H9 (cell line): ENCODE results near the gene CD47. TPM values are rescaled to one million over a fixed set of nuclear protein-coding genes. Genes with fewer than 3 reads are reported as not detected.

Experiments used
- DNase-seq: peaks from one replicate; pipeline ENCODE4 v3.0.0-alpha.2; 2017
- H2AFZ ChIP-seq: one replicate; pipeline ENCODE4 v1.6.1; 2013; ENCODE audit warnings: mild to moderate bottlenecking, low read length, control low read depth, moderate library complexity
- H2AK5ac ChIP-seq: 2 replicates; pipeline ENCODE4 v1.6.1; 2013; ENCODE audit warnings: low read length, control low read depth, mixed read lengths; ENCODE audit not compliant: insufficient read length
- H2BK120ac ChIP-seq: one replicate; pipeline ENCODE4 v1.6.1; 2013; ENCODE audit warnings: low read depth, mild to moderate bottlenecking, low read length, control low read depth, inconsistent platforms; ENCODE audit not compliant: poor library complexity, severe bottlenecking
- H2BK12ac ChIP-seq: 2 replicates; pipeline ENCODE4 v1.6.1; 2013; ENCODE audit warnings: low read length, control low read depth, mixed read lengths, low read depth; ENCODE audit not compliant: insufficient read length
- H2BK15ac ChIP-seq: 2 replicates; pipeline ENCODE4 v1.6.1; 2013; ENCODE audit warnings: low read depth, low read length, control low read depth
- H2BK20ac ChIP-seq: one replicate; pipeline ENCODE4 v1.6.1; 2013; ENCODE audit warnings: low read depth, mild to moderate bottlenecking, low read length, control low read depth, inconsistent platforms; ENCODE audit not compliant: poor library complexity, severe bottlenecking
- H2BK5ac ChIP-seq: 2 replicates; pipeline ENCODE4 v1.6.1; 2013; ENCODE audit warnings: low read length, control low read depth, mixed read lengths; ENCODE audit not compliant: insufficient read length
- H3K14ac ChIP-seq: 2 replicates; pipeline ENCODE4 v1.6.1; 2013; ENCODE audit warnings: low read length, control low read depth; ENCODE audit not compliant: insufficient read depth
- H3K18ac ChIP-seq: 2 replicates; pipeline ENCODE4 v1.6.1; 2013; ENCODE audit warnings: low read depth, mild to moderate bottlenecking, mixed read lengths, low read length, control low read depth; ENCODE audit not compliant: insufficient read length
- H3K23ac ChIP-seq: 2 replicates; pipeline ENCODE4 v1.6.1; 2013; ENCODE audit warnings: low read length, control low read depth, mixed read lengths, low read depth; ENCODE audit not compliant: insufficient read length
- H3K23me2 ChIP-seq: 2 replicates; pipeline ENCODE4 v1.6.1; 2013; ENCODE audit warnings: low read depth, mild to moderate bottlenecking, mixed read lengths, low read length, control low read depth; ENCODE audit not compliant: insufficient read length, poor library complexity, severe bottlenecking
- H3K27ac ChIP-seq: 2 replicates; pipeline ENCODE4 v1.5.1; 2013; ENCODE audit warnings: low read length, control low read depth, mixed read lengths, low read depth; ENCODE audit not compliant: insufficient read length
- H3K27me3 ChIP-seq: 2 replicates; pipeline ENCODE4 v1.6.1; 2013; ENCODE audit warnings: low read length, control low read depth, inconsistent platforms; ENCODE audit not compliant: insufficient read depth
- H3K4ac ChIP-seq: 2 replicates; pipeline ENCODE4 v1.6.1; 2013; ENCODE audit warnings: low read depth, mild to moderate bottlenecking, control low read depth, inconsistent platforms, low read length, moderate library complexity
- H3K4me1 ChIP-seq: 2 replicates; pipeline ENCODE4 v1.6.1; 2013; ENCODE audit warnings: low read length, control low read depth, inconsistent platforms; ENCODE audit not compliant: insufficient read depth
- H3K4me2 ChIP-seq: 2 replicates; pipeline ENCODE4 v1.6.1; 2013; ENCODE audit warnings: low read length, control low read depth, mixed read lengths; ENCODE audit not compliant: insufficient read length, insufficient read depth
- H3K56ac ChIP-seq: 2 replicates; pipeline ENCODE4 v1.6.1; 2013; ENCODE audit warnings: low read depth, mild to moderate bottlenecking, mixed read lengths, low read length, control low read depth; ENCODE audit not compliant: insufficient read length
- H3K79me1 ChIP-seq: 2 replicates; pipeline ENCODE4 v1.6.1; 2013; ENCODE audit warnings: low read depth, mild to moderate bottlenecking, moderate library complexity, low read length, control low read depth, inconsistent platforms; ENCODE audit not compliant: insufficient read depth, poor library complexity, severe bottlenecking
- H3K79me2 ChIP-seq: 2 replicates; pipeline ENCODE4 v1.6.1; 2013; ENCODE audit warnings: low read length, control low read depth, inconsistent platforms; ENCODE audit not compliant: insufficient read depth
- H3K9ac ChIP-seq: 2 replicates; pipeline ENCODE4 v1.6.1; 2013; ENCODE audit warnings: low read length, control low read depth, mixed read lengths; ENCODE audit not compliant: insufficient read length; ENCODE audit errors: extremely low read depth
- H3K9me3 ChIP-seq: one replicate; pipeline ENCODE4 v1.6.1; 2013; ENCODE audit warnings: low read depth, low read length, inconsistent platforms; ENCODE audit not compliant: control insufficient read depth
- H3T11ph ChIP-seq: one replicate; pipeline ENCODE4 v1.6.1; 2013; ENCODE audit warnings: mild to moderate bottlenecking, low read length, control low read depth, inconsistent platforms
- H4K20me1 ChIP-seq: one replicate; pipeline ENCODE4 v1.6.1; 2013; ENCODE audit not compliant: control insufficient read depth, insufficient read length, insufficient read depth
- H4K5ac ChIP-seq: 2 replicates; pipeline ENCODE4 v1.6.1; 2013; ENCODE audit warnings: low read depth, mild to moderate bottlenecking, mixed read lengths, low read length, control low read depth; ENCODE audit not compliant: insufficient read length
- H4K8ac ChIP-seq: replicated peaks from 2 replicates; pipeline ENCODE4 v1.6.1; 2013; ENCODE audit warnings: low read length, control low read depth, mixed read lengths, low read depth; ENCODE audit not compliant: insufficient read length
- H4K91ac ChIP-seq: 2 replicates; pipeline ENCODE4 v1.6.1; 2013; ENCODE audit warnings: low read depth, mild to moderate bottlenecking, moderate library complexity, mixed read lengths, low read length, control low read depth; ENCODE audit not compliant: insufficient read length
- H3K27ac Mint-ChIP-seq, 3 experiments: 2 replicates in 2 of 3; 3 replicates in 1 of 3; pipeline ENCODE4 v1.8.0; 2020 to 2021; ENCODE audit warnings: mixed read lengths in 3 of 3, mild to moderate bottlenecking in 1 of 3, moderate library complexity in 1 of 3
- H3K27me3 Mint-ChIP-seq: 2 replicates; pipeline ENCODE4 v1.8.0; 2021; ENCODE audit warnings: low read depth, mild to moderate bottlenecking, moderate library complexity, mixed read lengths
- H3K36me3 Mint-ChIP-seq, 3 experiments: 2 replicates in 2 of 3; 3 replicates in 1 of 3; pipeline ENCODE4 v1.8.0; 2020 to 2021; ENCODE audit warnings: low read depth in 3 of 3, mixed read lengths in 3 of 3; ENCODE audit not compliant: insufficient read depth in 1 of 3
- H3K4me1 Mint-ChIP-seq, 2 experiments: 2 replicates each; pipeline ENCODE4 v1.8.0; 2020; ENCODE audit warnings: mixed read lengths in 2 of 2
- H3K4me3 Mint-ChIP-seq, 2 experiments: 2 replicates in 1 of 2; 3 replicates in 1 of 2; pipeline ENCODE4 v1.8.0; 2020 to 2021; ENCODE audit warnings: mild to moderate bottlenecking in 2 of 2, mixed read lengths in 2 of 2, moderate library complexity in 1 of 2
- H3K9me3 Mint-ChIP-seq, 2 experiments: 2 replicates in 1 of 2; 3 replicates in 1 of 2; pipeline ENCODE4 v1.8.0; 2020; ENCODE audit warnings: mild to moderate bottlenecking in 2 of 2, mixed read lengths in 2 of 2, moderate library complexity in 1 of 2
- CTCF ChIP-seq: fragments of 200-600 bp; sonication (generic); conservative IDR thresholded peaks from 3 replicates; pipeline ENCODE4 v1.8.0; 2021; ENCODE audit warnings: antibody characterized with exemption, mild to moderate bottlenecking
- WGBS: extraction: QIAGEN DNeasy Blood & Tissue Kit; methylation state at CpG from one replicate; pipeline ENCODE4 v1.1.7; 2013; ENCODE audit warnings: missing lambda C conversion rate, low lambda C conversion rate, mixed read lengths; ENCODE audit not compliant: insufficient read length; ENCODE audit errors: extremely low coverage; 5-methylcytosine and 5-hydroxymethylcytosine counted together
- total RNA-seq: library from RNA; stranded (reverse); gene quantifications from 2 replicates; pipeline ENCODE4 v1.2.1, GENCODE V29; 2021

Gene CD47
- total RNA-seq, 1 experiment from 2014 or later: 15.4 TPM

GRCh38 chr3:108030960-108031359, 59.9 kb downstream of the CD47 start:
- no peak overlapping the region for H3K27ac Mint-ChIP-seq
- no peak overlapping the region for H3K56ac ChIP-seq
- H3K4me3 Mint-ChIP-seq: no peak overlapping the region
- H3K27me3 Mint-ChIP-seq: no peaks in the 10 kb centered on the region
- H2BK20ac ChIP-seq: no peak overlapping the region
- no peak for TF ChIP-seq CTCF
- no peak for DNase-seq
- H2AK5ac ChIP-seq: no peak overlapping the region
- no peaks in the 10 kb centered on the region; the same call in 1 of the 2 replicates for H3K4me1 ChIP-seq
- no peak overlapping the region for H3K9ac ChIP-seq
- no peaks in the 10 kb centered on the region for H3K9me3 ChIP-seq
- no peak overlapping the region for H3K27ac ChIP-seq
- H3K4ac ChIP-seq: no peak overlapping the region
- no peak overlapping the region for H4K5ac ChIP-seq
- H3K23ac ChIP-seq: no peak overlapping the region
- H2BK12ac ChIP-seq: no peak overlapping the region
- H3K18ac ChIP-seq: no peak overlapping the region
- H3K14ac ChIP-seq: no peak overlapping the region
- H4K20me1 ChIP-seq: no peaks in the 10 kb centered on the region
- H2AFZ ChIP-seq: no peak overlapping the region
- H3K36me3 Mint-ChIP-seq: peaks cover 1 to 4% (median 3%) of the 10 kb centered on the region in 3 experiments; a peak in 4 of 7 replicates
- no peaks in the 10 kb centered on the region for H3K23me2 ChIP-seq
- no peak overlapping the region for H4K91ac ChIP-seq
- peaks cover 8 to 10% of the 10 kb centered on the region in 2 experiments for H3K4me1 Mint-ChIP-seq
- H2BK5ac ChIP-seq: no peak overlapping the region
- H3K79me1 ChIP-seq: no peaks in the 10 kb centered on the region
- no peak overlapping the region for H3K4me2 ChIP-seq
- H3K27me3 ChIP-seq: no peaks in the 10 kb centered on the region
- no CpG with 5 or more reads among the region's 5 CpGs for WGBS
- H4K8ac ChIP-seq: no peak overlapping the region
- H2BK120ac ChIP-seq: no peak overlapping the region
- H2BK15ac ChIP-seq: no peak overlapping the region
- H3T11ph ChIP-seq: no peak overlapping the region
- no peaks in the 10 kb centered on the region for H3K79me2 ChIP-seq
- peaks cover 2 to 14% of the 10 kb centered on the region in 2 experiments; a peak in 3 of 5 replicates for H3K9me3 Mint-ChIP-seq
